Smooth muscle cell (in vitro differentiated cells): ENCODE results near the gene USP5. TPM values are rescaled to one million over a fixed set of nuclear protein-coding genes. Genes with fewer than 3 reads are reported as not detected.

Experiments used
- DNase-seq: peaks from one replicate; lab custom pipeline; 2025; ENCODE audit not compliant: unreplicated experiment; lab: John Stamatoyannopoulos, UW
- H2AFZ ChIP-seq: fragments of 200-600 bp; sonication (generic); 2 replicates; pipeline ENCODE4 v1.6.0; 2016; ENCODE audit warnings: antibody characterized with exemption, low read depth, mild to moderate bottlenecking
- H3F3A ChIP-seq: fragments of 200-600 bp; sonication (generic); 2 replicates; pipeline ENCODE4 v1.6.0; 2017; ENCODE audit warnings: antibody characterized with exemption, low read depth
- H3K27ac ChIP-seq: fragments of 200-600 bp; sonication (generic); 2 replicates; pipeline ENCODE4 v1.5.1; 2016; ENCODE audit warnings: low read depth, mild to moderate bottlenecking
- H3K27me3 ChIP-seq: fragments of 200-600 bp; sonication (generic); 2 replicates; pipeline ENCODE4 v1.6.1; 2016; ENCODE audit warnings: low read depth, mild to moderate bottlenecking
- H3K36me3 ChIP-seq: fragments of 200-600 bp; sonication (generic); 2 replicates; pipeline ENCODE4 v1.5.1; 2016; ENCODE audit warnings: low read depth
- H3K4me1 ChIP-seq: fragments of 200-600 bp; sonication (generic); 2 replicates; pipeline ENCODE4 v1.5.1; 2016; ENCODE audit warnings: low read depth
- H3K4me2 ChIP-seq: fragments of 200-600 bp; sonication (generic); 2 replicates; pipeline ENCODE4 v1.6.0; 2016; ENCODE audit warnings: mild to moderate bottlenecking
- H3K4me3 ChIP-seq: fragments of 200-600 bp; sonication (generic); 2 replicates; pipeline ENCODE4 v1.5.1; 2016; ENCODE audit warnings: mild to moderate bottlenecking
- H3K79me2 ChIP-seq: fragments of 200-600 bp; sonication (generic); 2 replicates; pipeline ENCODE4 v1.6.0; 2016; ENCODE audit warnings: low read depth, mild to moderate bottlenecking
- H3K9ac ChIP-seq: fragments of 200-600 bp; sonication (generic); 2 replicates; pipeline ENCODE4 v1.6.0; 2016; ENCODE audit warnings: low read depth
- H3K9me3 ChIP-seq: fragments of 200-600 bp; sonication (generic); replicated peaks from 2 replicates; pipeline ENCODE4 v1.5.1; 2016; ENCODE audit warnings: low read depth
- H4K20me1 ChIP-seq: fragments of 200-600 bp; sonication (generic); 2 replicates; pipeline ENCODE4 v1.6.0; 2016; ENCODE audit warnings: low read depth
- CTCF ChIP-seq: fragments of 200-600 bp; sonication (generic); IDR thresholded peaks from 2 replicates; pipeline ENCODE4 v1.5.1; 2017; ENCODE audit warnings: borderline replicate concordance, mild to moderate bottlenecking, antibody characterized with exemption; ENCODE audit not compliant: insufficient read depth, poor library complexity, severe bottlenecking
- WGBS: methylation state at CpG from one replicate; pipeline ENCODE4 v1.1.7; 2016; ENCODE audit warnings: low lambda C conversion rate; 5-methylcytosine and 5-hydroxymethylcytosine counted together
- polyA plus RNA-seq: library from polyadenylated mRNA; unstranded; fragments of >200 nt; fragmentation: Nextera tagmentation; extraction: Ambion mirVana; gene quantifications from 2 replicates; pipeline ENCODE4 v1.2.1, GENCODE V29; 2016
- total RNA-seq: library from RNA; depleted of rRNA; stranded (reverse); fragments of >200 nt; gene quantifications from 2 replicates; pipeline ENCODE4 v1.2.3, GENCODE V29; 2014

USP5 gene
- total and polyA plus RNA-seq, 2 experiments from 2014 or later = 51.3 to 64.9 TPM

- no peak for DNase-seq
- H3K36me3 ChIP-seq = no peaks in the 10 kb centered on the region
- H3K27ac ChIP-seq = no peak overlapping the region
- no peaks in the 10 kb centered on the region for H3K4me1 ChIP-seq
- no peak overlapping the region for H2AFZ ChIP-seq
- H3K9me3 ChIP-seq = no peaks in the 10 kb centered on the region
- H3K9ac ChIP-seq = no peak overlapping the region
- H3K79me2 ChIP-seq = peaks cover 9% of the 10 kb centered on the region
- peaks cover 7% of the 10 kb centered on the region for H3F3A ChIP-seq
- WGBS = 97% methylated on average over 2 of the region's 2 CpGs
- H3K4me2 ChIP-seq = no peak overlapping the region
- H3K27me3 ChIP-seq = no peaks in the 10 kb centered on the region
- no peaks in the 10 kb centered on the region for H4K20me1 ChIP-seq
- no peak overlapping the region for H3K4me3 ChIP-seq
- TF ChIP-seq CTCF = no peak
Observed at GRCh38 chr12:6849427-6849826, 2.5 kb upstream of the USP5 start.

- Histone ChIP-seq H3K27ac (no peak overlapping the region), H3K4me3 (no peak overlapping the region), H3K79me2 (peaks cover 15% of the 10 kb centered on the region)
Observed at GRCh38 chr12:6849976-6850560, 1.9 kb upstream of the USP5 start.

GRCh38 chr12:6850796-6851152, 1.2 kb upstream of the USP5 start:
- Histone ChIP-seq H4K20me1 (peaks cover 3% of the 10 kb centered on the region), H3K27ac (no peak overlapping the region), H3K4me1 (no peaks in the 10 kb centered on the region), H3K36me3 (no peaks in the 10 kb centered on the region), H3K79me2 (peaks cover 20% of the 10 kb centered on the region), H3F3A (peaks cover 7% of the 10 kb centered on the region), H3K9ac (no peak overlapping the region), H3K27me3 (no peaks in the 10 kb centered on the region), H3K4me3 (peak overlapping the region; percentile 69), H2AFZ (no peak overlapping the region), H3K9me3 (no peaks in the 10 kb centered on the region), H3K4me2 (peak overlapping the region; percentile 84)
- TF ChIP-seq CTCF = no peak
- no peak for DNase-seq
- WGBS = 15% methylated on average over 16 of the region's 16 CpGs

More at GRCh38 chr12:6849976-6850560, 1.9 kb upstream of the USP5 start:
- Histone ChIP-seq H3K4me1 (no peaks in the 10 kb centered on the region), H3K4me2 (peak overlapping the region; percentile 84), H3F3A (peaks cover 7% of the 10 kb centered on the region), H3K36me3 (no peaks in the 10 kb centered on the region), H4K20me1 (peaks cover 3% of the 10 kb centered on the region), H3K27me3 (no peaks in the 10 kb centered on the region), H2AFZ (no peak overlapping the region), H3K9ac (no peak overlapping the region), H3K9me3 (no peaks in the 10 kb centered on the region)
- no peak for DNase-seq
- WGBS = 86% methylated on average over 10 of the region's 10 CpGs
- TF ChIP-seq CTCF = no peak
